LHCN-M2 (cell line): ENCODE data around the gene SYT1. TPM values are rescaled to one million over a fixed set of nuclear protein-coding genes. Genes with fewer than 3 reads are reported as not detected.
"Not testable (repeated sequence)": the region's sequence is repeated elsewhere in the genome, so short reads cannot be mapped to it uniquely, and the experiment has no call there.

Source experiments
- DNase-seq: peaks from one replicate; pipeline ENCODE4 v3.0.0-alpha.2; 2012; ENCODE audit warnings: low read depth
- polyA plus RNA-seq: library from polyadenylated mRNA; unstranded; fragments of >200 nt; gene quantifications from one replicate; pipeline ENCODE4 v1.2.1, GENCODE V29; 2012; ENCODE audit warnings: missing spikeins
- total RNA-seq: library from RNA; depleted of rRNA; stranded (reverse); fragments of >200 nt; gene quantifications from 2 replicates; pipeline ENCODE4 v1.2.3, GENCODE V29; 2014; rRNA removed

Gene SYT1
- 31.4 and 61.0 TPM in 2 replicates for total RNA-seq
- 11.1 TPM for polyA plus RNA-seq

DNA sequence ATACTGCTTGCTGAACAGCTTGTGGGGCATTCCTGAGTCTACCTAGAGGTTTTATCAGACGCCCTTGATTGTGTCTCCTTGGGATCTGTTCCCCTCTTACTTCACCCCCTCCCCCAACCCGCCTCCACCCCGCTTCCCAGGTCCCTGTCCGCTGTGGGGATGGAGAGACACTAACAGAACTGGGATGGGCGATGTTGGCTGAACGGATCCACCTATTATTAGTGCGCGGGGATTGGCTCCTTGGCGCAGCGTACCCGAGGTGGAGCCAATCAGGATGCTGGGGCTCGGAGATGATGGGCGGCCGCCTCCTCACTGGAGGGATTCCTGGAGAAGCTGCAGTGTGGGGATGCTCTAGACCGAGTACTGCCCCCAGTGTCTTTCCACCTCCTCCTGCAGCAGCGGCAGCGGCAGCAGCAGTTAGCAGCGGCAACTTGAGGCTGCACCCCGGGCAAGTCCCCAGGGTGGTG lies at the start of gene SYT1:
Gene SYT1, plus strand, starts transcription at position 372 of the 467 bp plus-strand sequence.
- DNase-seq, result peak; percentile 91

DNA sequence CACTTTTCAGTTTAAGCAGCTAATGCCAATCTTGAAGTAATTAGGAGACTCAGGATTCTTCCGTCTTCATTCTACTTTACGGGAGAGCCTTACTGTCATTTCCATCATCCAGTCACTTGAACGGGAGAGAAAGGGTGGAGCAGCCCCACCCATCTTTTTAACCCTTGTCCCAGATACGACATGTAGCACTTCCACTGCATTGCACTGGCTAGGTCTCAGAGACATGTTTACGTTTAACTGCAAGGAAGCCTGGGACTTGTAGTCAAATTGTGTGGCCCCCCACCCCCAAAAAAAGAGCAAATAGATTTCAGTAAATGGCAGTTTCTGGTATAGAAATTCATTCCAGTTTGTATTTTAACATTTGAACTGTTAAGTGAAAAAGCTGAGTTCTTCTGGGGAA lies 46.1 kb upstream of the SYT1 start:
- DNase-seq, result no peak

DNA sequence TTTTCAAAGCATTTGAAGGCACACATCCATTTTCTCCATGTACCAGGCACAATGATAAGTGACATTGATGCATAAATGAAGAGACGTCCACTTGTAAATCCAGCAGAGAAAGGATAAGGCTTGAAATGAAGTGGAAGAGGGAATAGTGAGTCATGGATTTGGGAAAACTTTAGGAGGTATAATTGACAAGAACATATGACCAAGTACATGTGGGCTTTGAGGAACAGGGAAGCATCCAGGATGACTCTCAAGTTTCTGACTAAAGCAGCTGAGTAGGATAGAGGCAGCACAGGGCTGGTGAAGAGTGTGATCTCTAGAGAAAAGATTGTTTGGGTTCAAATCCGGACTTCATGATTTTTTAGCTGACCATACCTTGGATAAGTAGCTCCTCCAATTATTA lies 43.6 kb upstream of the SYT1 start:
- DNase-seq, result peak; percentile 90

DNA sequence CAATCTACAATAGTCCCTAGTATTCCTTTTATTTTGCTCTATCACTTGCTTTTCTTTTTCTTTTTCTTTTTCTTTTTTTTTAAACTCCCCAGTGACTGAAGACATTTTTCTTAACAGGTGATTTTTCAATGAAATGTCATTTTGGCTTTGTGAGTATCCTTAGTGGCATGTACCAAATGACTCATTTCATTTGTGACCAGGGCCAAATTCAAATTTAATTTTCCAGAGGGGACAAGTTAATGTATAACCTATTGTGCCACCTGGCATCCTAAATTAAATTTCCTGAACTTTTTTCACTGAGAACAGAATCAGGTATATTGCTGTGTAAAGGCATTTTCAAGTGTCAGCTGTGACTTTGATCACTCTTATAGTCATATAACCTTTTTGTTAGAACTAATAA lies 39.7 kb upstream of the SYT1 start:
- DNase-seq, result no peak

DNA sequence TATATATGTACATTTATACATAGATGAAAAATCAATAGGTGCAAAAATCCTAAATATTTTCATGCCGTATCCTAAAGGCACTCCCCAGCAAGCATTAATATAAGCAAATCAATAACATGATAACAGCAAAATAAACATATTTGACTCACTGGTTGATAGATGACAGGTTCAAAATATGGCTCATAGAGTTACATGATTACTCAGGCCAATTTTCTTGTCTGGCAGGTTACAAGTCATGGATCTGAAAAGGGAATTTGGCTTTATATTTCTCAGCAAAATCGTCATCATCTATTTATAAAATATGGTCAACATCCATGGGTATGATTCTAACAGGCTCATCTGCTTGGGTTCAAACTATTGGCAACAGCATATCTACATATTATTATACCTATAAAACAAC lies 34.9 kb upstream of the SYT1 start:
- no peak for DNase-seq

DNA sequence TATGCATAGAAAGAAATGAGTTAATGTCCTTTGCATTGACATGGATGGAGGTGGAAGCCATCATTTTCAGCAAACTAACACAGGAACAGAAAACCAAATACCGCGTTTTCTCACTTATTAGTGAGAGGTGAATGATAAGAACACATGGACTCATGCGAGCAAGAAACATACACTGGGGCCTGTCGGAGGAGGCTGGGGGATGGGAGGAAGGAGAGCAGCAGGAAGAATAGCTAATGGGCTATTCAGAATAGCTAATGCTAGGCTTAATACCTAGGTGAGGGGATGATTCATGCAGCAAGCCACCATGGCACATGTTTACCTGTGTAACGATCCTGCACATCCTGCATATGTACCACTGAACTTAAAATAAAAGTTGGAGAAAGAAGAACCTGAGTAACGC lies 29.1 kb upstream of the SYT1 start:
- DNase-seq, result no peak

DNA sequence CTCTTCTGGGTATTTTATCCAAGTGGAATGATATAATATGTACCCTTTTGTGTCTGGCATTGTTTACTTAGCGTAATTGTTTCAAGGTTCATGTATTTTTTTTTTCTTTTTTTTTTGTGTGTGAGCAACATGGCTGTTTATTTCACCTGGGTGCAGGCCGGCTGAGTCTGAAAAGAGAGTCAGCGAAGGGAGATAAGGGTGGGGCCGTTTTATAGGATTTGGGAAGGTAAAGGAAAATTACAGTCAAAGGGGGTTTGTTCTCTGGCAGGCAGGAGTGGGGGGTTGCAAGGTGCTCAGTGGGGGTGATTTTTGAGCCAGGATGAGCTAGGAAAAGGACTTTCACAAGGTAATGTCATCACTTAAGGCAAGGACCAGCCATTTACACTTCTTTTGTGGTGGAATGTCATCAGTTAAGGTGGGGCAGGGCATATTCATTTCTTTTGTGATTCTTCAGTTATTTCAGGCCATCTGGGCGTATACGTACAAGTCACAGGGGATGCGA lies 24.0 kb upstream of the SYT1 start:
- DNase-seq, result not testable (repeated sequence)

DNA sequence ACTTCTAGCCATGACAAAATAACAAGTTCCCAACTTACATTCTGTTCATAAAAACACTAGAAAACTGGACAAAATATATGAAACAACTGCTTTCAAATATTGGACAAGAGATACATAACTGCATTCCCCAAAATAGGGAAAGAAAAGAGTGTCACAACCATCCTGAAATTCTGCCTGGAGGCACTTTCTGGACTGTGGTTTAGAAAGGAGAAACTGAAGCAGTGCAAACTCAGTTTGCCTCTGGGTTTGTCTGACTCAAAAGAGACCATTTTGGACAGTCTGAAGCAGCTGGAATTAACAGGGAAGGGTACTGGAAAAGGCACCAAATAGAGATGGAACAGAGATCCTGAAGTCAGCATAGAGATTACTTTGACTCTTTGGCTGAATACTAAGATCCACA lies 11.3 kb upstream of the SYT1 start:
- DNase-seq, result no peak

DNA sequence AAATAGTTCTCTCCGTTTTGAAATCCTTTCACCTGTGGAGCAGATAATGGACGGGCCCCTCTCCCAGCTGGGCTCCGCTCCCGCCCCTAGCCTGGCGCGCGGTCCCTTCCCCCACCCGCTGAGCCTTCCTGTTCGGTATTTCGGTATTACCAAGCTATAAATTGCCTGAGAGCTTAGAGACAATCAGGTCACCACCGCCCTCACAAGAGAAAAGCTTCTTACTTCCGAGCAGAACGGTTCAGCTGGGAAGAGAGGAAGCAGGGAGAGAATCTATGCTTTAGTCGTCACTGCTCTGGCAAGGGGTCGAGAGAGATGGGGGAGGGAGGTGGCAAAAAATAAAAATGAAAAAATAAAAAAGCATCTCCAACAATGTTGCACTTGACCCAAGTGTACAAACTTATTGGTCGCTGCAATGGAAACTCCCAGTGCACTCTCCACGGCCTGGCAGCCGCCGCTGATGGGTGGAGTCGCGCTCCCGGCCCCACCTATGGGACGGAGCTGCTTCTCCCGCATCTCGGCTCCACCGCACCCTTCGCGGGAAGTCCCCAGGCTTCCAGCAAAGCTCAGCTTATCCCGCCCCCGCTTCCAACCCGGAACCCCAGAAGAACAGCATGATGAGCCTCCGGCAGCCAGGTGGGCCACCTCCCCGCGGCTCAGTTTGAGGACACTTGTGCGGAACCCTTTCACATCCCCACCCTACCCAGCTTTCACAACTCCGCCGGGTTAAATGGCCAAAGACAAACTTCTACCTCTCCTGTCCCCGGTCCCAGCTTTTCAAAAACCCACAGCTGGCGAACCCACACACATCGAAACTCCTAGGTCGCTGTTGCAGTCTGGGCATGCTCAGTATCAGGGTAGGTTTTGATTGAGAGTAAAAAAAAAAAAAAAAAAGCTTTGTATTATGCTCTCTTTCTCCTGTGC lies 832 bp upstream of the SYT1 start:
- peak; percentile 59 for DNase-seq

DNA sequence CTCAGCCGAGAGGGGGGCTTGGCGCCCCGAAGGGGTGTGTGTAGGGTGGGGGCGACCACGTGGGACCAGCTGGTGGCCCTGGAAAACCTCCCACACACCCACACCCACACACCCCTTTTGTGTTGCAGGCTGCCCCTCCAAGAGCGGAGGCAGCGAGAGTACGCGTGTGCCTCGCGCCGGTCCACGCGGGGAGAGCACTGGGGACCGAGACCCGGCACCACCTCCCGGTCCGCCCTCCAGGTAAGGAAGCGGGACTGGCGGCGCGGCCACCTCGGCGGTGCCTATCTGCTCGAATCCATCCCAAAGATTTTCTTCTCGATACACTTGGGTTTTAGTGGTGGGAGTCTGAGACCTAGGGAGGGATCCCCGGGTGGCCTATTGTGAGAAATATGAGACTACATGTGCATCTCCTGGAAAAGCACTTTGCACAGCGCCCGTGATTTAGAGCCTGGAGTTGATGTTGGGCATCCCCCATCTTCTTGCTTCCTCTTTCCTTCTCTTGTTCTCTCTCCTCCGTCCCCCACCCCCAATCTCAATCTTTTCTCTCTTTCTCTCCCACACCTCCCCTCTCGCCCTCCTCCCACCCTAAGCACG lies 393 bp downstream of the SYT1 start:
- no peak for DNase-seq

DNA sequence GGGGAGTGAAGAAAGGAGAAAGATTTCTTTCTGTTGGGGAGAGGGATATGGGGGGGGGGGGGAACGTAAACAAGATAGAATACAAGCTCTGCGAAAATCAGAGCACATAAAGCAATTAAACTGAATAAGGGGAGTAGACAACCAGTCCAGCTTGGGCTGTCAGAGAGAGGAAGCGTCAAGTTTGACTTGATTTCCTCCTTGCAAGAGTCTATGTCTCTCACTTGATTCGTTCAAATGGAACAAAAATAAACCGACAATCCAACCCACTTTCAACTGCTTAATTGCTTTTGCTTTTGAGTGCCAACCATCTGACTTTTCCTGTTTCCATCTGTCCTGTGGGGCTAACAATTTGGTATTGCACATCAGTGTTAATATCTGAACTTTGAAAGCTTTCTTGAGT lies 942 bp downstream of the SYT1 start:
- DNase-seq, result no peak

DNA sequence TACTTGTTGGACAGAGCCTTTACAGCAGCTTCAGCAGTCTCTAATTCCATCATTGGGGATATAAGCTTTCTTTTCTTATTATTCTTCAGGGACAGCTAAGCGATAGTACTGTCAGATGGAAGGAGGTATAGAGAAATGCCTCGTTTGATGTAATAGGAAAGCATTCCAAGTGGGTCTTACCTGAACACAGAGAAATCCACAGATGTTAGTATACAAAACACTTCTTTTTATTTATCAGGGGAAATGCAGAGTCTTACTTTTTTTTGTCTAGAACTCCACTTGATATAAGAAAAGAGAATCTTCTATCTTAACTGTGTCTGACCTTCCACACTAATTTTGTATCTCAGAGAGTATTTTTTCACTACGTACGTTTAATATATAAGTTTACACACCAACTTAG lies 1.9 kb downstream of the SYT1 start:
- no peak for DNase-seq

DNA sequence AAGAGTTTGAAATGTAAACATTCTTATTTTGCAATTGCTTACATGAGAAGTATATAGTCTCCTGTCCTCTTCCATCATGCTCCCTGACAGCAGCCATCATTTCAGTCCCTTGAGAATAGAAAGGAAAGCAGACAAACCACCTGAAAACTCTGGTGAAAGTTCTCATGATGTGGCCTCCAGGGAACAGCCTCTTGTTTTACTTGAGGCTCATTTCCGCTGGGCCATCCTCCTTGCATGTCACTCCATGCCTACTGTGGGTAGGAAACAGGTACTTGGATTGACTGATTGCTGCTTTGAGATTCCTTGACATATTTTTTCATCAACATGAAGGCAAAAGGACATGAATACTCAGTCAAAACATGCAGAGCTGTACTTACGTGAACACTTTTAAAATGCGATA lies 6.0 kb downstream of the SYT1 start:
- DNase-seq, result no peak

DNA sequence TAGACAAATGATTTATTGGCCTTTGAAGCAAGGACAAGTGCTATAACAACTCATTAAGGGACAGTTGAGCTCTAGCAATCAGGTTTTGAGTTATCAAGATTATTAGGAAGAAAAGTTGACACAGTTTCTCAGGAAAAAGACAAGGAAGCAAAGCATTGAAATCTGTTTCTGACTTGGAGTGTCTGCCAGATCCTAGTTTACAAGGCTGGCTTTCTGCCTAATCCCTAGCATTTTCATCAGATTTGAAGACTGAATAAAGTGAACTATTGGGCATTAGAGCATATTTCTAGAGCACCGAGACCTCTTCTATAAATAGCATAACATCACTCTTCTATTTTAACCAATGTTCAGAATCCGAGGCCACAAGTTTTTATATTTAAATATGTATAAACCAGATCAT lies 7.0 kb downstream of the SYT1 start:
- no peak for DNase-seq

DNA sequence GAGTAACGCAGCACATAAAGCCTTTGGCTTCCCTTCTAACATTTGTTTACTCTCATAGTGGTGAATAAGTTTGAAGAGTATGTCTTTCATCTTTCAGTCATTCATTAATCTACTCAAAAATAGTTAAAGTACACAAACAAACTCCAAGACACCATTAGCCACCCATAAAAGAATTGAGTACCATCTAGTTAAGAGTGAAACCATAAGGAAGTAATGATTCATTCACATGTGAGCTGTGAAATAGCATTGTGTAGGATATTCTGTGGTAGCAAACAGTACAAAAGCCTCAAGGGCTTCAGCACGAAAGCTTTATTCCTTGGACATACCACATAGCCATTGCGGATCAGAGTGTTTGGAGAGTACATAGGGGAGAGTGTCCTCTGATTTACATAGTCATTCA lies 13.9 kb downstream of the SYT1 start:
- DNase-seq, result no peak

DNA sequence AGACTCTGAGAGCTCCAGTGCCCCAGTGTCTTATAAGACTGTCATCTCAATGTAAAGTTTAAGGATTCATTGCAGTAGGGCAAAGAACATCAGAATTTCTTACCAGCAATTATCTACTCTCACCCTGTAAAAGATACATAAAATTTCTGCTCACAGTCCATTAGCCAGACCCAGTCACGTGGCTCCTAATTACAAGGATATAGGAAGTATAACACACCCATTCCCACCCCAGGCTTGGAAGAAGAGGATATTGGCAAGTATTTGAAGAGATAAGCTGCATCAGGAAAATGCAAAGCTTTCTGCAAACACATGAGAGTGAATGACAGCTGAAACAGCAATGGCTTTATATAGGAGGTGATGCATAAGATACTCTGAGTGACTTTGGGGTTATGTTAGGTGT lies 14.3 kb downstream of the SYT1 start:
- no peak for DNase-seq

DNA sequence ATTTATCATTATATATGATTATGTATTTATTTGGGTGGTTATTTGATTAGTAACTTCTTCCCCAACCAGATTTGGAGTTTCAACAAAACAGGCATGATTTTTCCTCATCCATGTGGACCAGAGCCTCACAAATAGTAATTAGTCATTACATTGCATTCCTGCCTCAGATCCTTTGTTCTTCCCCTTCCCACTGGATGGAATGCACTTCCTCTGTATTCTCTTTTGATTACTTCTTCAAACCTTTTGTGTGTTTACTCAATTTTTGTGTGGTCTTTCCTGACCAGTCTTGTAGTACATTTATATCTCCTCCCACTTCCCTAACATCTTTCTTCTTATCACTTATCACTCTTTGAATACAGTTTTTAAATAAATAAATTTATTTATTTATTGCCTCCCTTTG lies 15.5 kb downstream of the SYT1 start:
- peak; percentile 47 for DNase-seq

DNA sequence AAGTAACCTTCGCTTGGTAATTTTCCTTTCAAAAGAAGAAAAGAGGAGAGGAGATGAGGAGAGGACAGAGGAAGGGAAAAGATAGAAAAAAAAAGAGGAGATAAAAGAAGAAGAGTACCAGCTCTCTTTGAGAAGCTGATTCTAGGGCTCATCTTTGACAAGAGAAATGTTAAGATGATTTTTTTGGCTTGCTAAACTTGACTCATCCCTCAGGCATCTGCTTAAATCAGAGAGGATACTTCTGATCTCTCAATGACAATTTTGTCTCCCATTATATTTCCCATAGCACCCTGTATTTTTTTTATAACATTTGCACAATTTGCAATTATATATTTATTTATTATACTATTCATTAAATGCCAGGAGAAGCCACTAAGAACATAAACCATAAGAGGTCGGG lies 17.1 kb downstream of the SYT1 start:
- peak; percentile 26 for DNase-seq

DNA sequence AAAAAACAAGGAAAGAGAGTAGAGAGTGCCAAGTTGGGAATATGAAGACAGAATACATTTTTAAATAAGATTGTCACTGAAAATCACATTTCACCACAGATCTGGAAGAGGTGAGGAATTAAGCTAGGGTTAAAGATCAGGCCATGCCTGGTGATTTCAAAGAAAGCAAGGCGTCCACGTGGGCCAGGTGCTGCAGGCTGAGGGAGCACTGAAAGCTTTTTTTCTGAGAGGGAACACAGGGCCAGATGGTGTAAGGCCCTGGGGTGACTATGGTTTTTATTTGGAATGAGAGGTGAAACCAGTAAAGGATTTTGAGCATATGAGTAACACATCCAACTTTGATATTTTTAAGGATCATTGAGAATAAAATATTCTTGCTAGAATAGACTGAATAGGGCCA lies 20.9 kb downstream of the SYT1 start:
- peak; percentile 29 for DNase-seq

DNA sequence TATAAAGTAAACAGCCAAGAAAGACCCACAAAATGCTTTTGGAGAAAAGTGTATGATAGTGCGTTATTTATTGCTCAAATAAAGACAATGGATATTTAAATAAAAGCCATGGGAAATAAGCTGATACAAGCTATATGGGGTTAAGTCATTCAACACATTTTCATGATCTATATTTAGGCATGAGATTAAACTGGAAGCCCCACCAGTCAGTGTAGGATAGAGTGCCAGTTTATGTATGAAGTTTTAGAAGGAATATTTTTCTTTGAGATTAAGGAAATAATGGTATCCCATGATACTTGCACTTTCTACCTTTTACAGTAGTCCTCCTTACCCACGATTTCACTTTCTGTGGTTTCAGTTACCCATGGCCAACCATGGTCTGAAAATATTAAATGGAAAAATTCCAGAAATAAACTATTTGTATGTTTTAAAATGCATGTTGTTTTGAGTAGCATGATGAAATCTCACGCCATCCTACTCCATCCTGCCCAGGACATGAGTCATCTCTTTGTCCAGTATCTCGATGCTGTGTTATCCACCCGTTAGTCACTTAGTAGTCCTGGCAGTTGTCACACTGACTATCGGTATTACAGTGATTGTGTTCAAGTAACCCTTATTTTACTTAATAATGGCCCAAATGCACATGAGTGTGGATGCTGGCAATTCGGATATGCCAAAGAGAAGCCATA lies 22.3 kb downstream of the SYT1 start:
- peak; percentile 91 for DNase-seq

DNA sequence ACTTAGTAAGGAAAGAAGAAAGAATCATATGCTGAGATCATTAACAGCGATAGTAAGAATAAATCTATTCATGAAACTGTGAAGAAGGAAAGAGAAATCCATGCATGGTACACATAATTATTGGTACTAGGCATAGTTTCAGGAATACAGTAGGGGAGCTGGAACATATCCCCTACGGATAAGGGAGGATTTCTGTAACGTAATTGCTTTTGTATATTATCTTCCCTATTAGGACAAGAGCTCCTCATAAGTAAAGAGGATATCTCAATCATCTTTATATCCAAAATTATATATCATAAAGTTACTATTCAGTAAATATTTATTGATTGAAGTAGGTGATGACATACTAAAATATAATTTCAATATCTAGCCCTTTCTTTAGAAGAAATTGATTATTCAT lies 22.9 kb downstream of the SYT1 start:
- no peak for DNase-seq

DNA sequence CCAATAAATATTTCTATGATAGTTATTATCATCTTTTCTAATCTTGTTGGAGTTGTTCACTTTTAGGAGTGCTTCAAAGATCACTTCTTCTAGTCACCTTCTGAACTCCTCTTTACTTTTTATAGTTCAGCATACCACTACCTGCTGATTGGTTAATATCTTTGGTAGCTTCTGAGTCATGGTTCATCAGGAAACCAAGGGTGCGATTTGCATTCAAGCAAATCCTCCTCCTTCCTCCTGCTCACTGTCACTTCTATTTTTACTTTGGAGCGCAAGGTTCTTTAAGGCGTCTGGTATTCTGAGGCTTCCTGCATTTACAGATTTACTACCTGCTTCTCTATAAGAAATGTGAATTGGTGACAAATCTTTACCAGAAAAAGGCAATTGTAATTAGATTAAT lies 24.0 kb downstream of the SYT1 start:
- DNase-seq, result no peak
